GM23248 (cell line): ENCODE data around the gene PTGER3. TPM values are rescaled to one million over a fixed set of nuclear protein-coding genes. Genes with fewer than 3 reads are reported as not detected.

Source experiments
- DNase-seq: peaks from one replicate; pipeline ENCODE4 v3.0.0-alpha.2; 2015
- H2AFZ ChIP-seq: fragments of 200-600 bp; sonication (generic); 2 replicates; pipeline ENCODE4 v1.6.1; 2016; ENCODE audit warnings: antibody characterized with exemption
- H3F3A ChIP-seq: fragments of 200-600 bp; sonication (generic); 2 replicates; pipeline ENCODE4 v1.6.1; 2016; ENCODE audit warnings: mild to moderate bottlenecking, antibody characterized with exemption, mixed run types; ENCODE audit not compliant: insufficient read depth
- H3K27ac ChIP-seq: fragments of 200-600 bp; sonication (generic); 2 replicates; pipeline ENCODE4 v1.5.1; 2016; ENCODE audit warnings: mild to moderate bottlenecking
- H3K27me3 ChIP-seq: fragments of 200-600 bp; sonication (generic); replicated peaks from 2 replicates; pipeline ENCODE4 v1.6.1; 2016; ENCODE audit warnings: mild to moderate bottlenecking; ENCODE audit not compliant: insufficient read depth
- H3K36me3 ChIP-seq: fragments of 200-600 bp; sonication (generic); 2 replicates; pipeline ENCODE4 v1.6.1; 2016; ENCODE audit warnings: low read depth, mild to moderate bottlenecking
- H3K4me1 ChIP-seq: fragments of 200-600 bp; sonication (generic); 2 replicates; pipeline ENCODE4 v1.6.1; 2016; ENCODE audit warnings: mild to moderate bottlenecking; ENCODE audit not compliant: insufficient read depth
- H3K4me2 ChIP-seq: fragments of 200-600 bp; sonication (generic); one replicate; pipeline ENCODE4 v1.6.1; 2016; ENCODE audit warnings: mild to moderate bottlenecking; ENCODE audit not compliant: unreplicated experiment
- H3K4me3 ChIP-seq: fragments of 200-600 bp; sonication (generic); 2 replicates; pipeline ENCODE4 v1.5.1; 2016; ENCODE audit warnings: mild to moderate bottlenecking
- H3K79me2 ChIP-seq: fragments of 200-600 bp; sonication (generic); 2 replicates; pipeline ENCODE4 v1.6.1; 2016; ENCODE audit warnings: mild to moderate bottlenecking; ENCODE audit not compliant: insufficient read depth
- H3K9ac ChIP-seq: fragments of 200-600 bp; sonication (generic); 2 replicates; pipeline ENCODE4 v1.6.1; 2016; ENCODE audit warnings: mild to moderate bottlenecking
- H3K9me2 ChIP-seq: fragments of 200-600 bp; sonication (generic); 2 replicates; pipeline ENCODE4 v1.6.1; 2016; ENCODE audit warnings: mixed run types, mild to moderate bottlenecking, moderate library complexity; ENCODE audit not compliant: insufficient read depth
- H3K9me3 ChIP-seq: fragments of 200-600 bp; sonication (generic); one replicate; pipeline ENCODE4 v1.6.1; 2017; ENCODE audit warnings: low read depth
- H4K20me1 ChIP-seq: fragments of 200-600 bp; sonication (generic); 2 replicates; pipeline ENCODE4 v1.6.0; 2016; ENCODE audit not compliant: insufficient read depth
- EZH2 ChIP-seq: fragments of 200-600 bp; sonication (generic); IDR thresholded peaks from 2 replicates; pipeline ENCODE4 v1.6.1; 2018; ENCODE audit warnings: antibody characterized with exemption, mild to moderate bottlenecking; ENCODE audit not compliant: insufficient read depth, poor library complexity, severe bottlenecking
- EZH2phosphoT487 ChIP-seq: fragments of 200-600 bp; sonication (generic); IDR thresholded peaks from 2 replicates; pipeline ENCODE4 v1.6.1; 2018; ENCODE audit warnings: antibody characterized with exemption, moderate library complexity, mild to moderate bottlenecking, low read depth; ENCODE audit not compliant: insufficient read depth
- WGBS, 2 experiments: methylation state at CpG; one replicate each; pipeline ENCODE4 v1.1.6; 2015 to 2017; ENCODE audit warnings: low lambda C conversion rate in 2 of 2, low coverage in 1 of 2; ENCODE audit errors: missing lambda C conversion rate in 2 of 2; 5-methylcytosine and 5-hydroxymethylcytosine counted together
- in situ Hi-C: fragments of 300-500 bp; cut with MboI; formaldehyde crosslinking; loops from 2 replicates; pipeline ENCODE4 v1.15.0; 2020
- polyA plus RNA-seq: library from polyadenylated mRNA; unstranded; fragments of >200 nt; fragmentation: Nextera tagmentation; extraction: Ambion mirVana; gene quantifications from 2 replicates; pipeline ENCODE4 v1.2.1, GENCODE V29; 2016
- total RNA-seq: library from RNA; depleted of rRNA; stranded (reverse); fragments of >200 nt; shearing (Covaris generic); gene quantifications from 2 replicates; pipeline ENCODE4 v1.2.3, GENCODE V29; 2014

PTGER3 gene
- total and polyA plus RNA-seq, 2 experiments from 2014 or later = 0.31 to 0.97 TPM

DNA sequence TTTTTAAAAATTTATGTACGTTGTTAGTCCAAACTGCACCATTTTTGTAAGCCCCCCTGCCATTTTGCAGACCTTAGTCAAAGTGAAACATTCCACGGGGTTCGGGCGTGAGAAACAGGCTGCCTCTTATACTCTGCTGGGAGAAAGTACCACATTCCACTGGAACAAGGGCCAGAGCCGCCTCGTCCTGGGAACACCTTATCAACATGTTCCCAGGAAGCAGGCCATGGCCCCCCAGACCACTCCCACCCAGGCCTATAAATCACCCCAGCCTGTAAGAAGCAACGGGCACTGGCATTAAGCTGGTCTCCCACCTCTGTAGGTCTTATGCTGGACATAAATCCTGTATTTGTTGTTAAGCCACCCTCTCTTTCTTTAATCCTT, 34.1 kb upstream of the PTGER3 start:
- H3K4me1 ChIP-seq = peaks cover 29% of the 10 kb centered on the region
- H3K27ac ChIP-seq = peak overlapping the region; percentile 91; the same call in 1 of the 2 replicates
- peaks cover 22% of the 10 kb centered on the region for H3K36me3 ChIP-seq
- no peak for DNase-seq
- H3K79me2 ChIP-seq = peaks cover 46% of the 10 kb centered on the region
- H3K27me3 ChIP-seq = no peaks in the 10 kb centered on the region
- WGBS, 2 experiments = 56 to 68% methylated on average over 7 of the region's 7 CpGs
- H3K9me3 ChIP-seq = no peaks in the 10 kb centered on the region
- H3K4me3 ChIP-seq = peak overlapping the region; percentile 100
- TF ChIP-seq EZH2 (no peak), EZH2phosphoT487 (no peak)
- H4K20me1 ChIP-seq = peaks cover 14% of the 10 kb centered on the region; the same call in 1 of the 2 replicates
- in situ Hi-C loops = no loop called here
- peak overlapping the region; percentile 88 for H2AFZ ChIP-seq
- H3K4me2 ChIP-seq = peak overlapping the region; percentile 99
- peaks cover 9% of the 10 kb centered on the region; the same call in 1 of the 2 replicates for H3F3A ChIP-seq
- H3K9ac ChIP-seq = peak overlapping the region; percentile 97
- no peaks in the 10 kb centered on the region for H3K9me2 ChIP-seq

DNA sequence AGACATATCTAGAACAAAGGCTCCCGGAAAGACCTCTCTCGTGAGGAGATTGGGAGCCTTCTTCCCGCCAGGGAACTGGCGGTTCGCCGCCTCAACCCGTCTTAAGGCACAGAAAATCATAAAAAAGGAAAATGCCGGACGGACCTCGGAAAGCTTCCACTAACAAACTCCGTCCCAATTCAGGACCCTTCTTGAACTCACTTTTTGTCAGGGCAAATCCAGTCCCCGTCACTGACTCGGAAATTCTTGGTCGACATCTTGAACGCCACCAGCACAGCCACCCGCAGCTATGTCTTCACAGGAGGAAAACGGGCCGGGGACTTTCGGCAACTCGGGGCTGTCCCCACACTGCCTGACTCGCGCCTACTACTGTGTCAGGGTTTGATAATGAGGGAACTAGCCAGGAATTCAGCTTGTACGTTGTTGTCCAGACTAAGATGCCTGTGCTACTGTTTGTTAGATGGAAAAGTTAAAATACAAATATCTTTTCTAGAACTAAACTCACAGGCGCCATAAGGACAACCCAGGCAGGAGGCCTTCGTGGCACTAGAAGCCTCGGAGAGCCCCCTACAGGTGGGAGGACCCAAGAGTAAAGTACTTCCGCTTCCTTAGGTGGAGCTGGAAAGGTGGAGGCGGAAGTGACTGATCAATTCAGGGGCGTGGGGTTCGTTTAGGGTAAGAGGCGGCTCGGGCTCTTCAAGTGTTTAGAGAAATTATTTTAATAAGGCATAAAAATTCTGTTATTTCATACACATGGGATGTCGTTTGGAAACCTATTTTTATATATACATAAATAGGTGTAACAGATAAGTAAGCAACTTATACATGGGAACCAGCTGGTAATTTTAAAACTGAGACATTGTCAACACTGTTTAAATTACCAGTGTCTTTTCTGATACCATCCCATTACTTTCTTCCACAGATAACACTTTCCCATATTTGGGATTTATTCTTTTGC, 33.4 kb upstream of the PTGER3 start, which contains the start of gene ZRANB2:
Gene ZRANB2 (minus strand): TSS at position 297 of the 958 bp plus-strand sequence. CDS start 40 bp downstream, at position 257.
- H3K9ac ChIP-seq = peak within 1 kb of the TSS; percentile 97
- in situ Hi-C loops = no loop called here
- H3K9me2 ChIP-seq = no peaks in the 10 kb centered on the region
- H3K36me3 ChIP-seq = peaks cover 29% of the 10 kb centered on the region
- H3K4me2 ChIP-seq = peak within 1 kb of the TSS; percentile 99
- H4K20me1 ChIP-seq = peaks cover 16% of the 10 kb centered on the region
- TF ChIP-seq EZH2 (no peak), EZH2phosphoT487 (no peak)
- peak within 1 kb of the TSS; percentile 91 for H3K27ac ChIP-seq
- no peaks in the 10 kb centered on the region for H3K9me3 ChIP-seq
- H3F3A ChIP-seq = peaks cover 6% of the 10 kb centered on the region; the same call in 1 of the 2 replicates
- H3K27me3 ChIP-seq = no peaks in the 10 kb centered on the region
- peak; percentile 97 for DNase-seq
- 1 to 2% methylated on average over 33 of the region's 33 CpGs for WGBS, 2 experiments
- peaks cover 25% of the 10 kb centered on the region for H3K4me1 ChIP-seq
- peak within 1 kb of the TSS; percentile 88 for H2AFZ ChIP-seq
- H3K4me3 ChIP-seq = peak within 1 kb of the TSS; percentile 100
- peaks cover 53% of the 10 kb centered on the region for H3K79me2 ChIP-seq

DNA sequence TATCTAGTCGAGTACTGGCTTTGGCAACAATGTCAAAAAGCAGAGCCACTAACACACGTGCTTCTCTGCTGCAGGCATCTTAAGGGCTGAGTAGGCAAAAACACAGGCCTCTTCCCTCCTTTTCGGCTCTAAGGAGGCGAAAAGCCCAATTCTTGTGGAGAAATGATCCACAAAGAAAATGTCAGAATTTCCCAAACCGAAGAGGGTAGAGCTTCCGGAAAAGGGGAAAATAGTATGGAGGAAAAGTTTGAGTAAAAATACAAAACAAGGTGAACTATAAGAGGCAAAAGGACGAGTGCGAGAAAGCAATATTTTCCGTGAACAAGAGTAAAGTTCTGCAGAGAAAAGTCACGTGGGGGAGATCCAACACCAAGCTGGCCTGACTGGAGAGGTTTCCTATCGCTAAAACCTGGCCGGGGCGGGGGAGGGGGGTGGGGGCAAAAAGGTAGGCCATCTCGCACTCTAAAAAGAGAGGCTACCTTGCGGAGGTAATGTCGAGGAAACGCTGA, 32.7 kb upstream of the PTGER3 start:
- Histone ChIP-seq H3K9ac (peak overlapping the region; percentile 97), H3K4me1 (peaks cover 23% of the 10 kb centered on the region), H3K36me3 (peaks cover 36% of the 10 kb centered on the region), H4K20me1 (peaks cover 19% of the 10 kb centered on the region), H3K9me2 (no peaks in the 10 kb centered on the region), H3F3A (0 out of 2 replicates have a peak, but pooled peaks cover 5% of the 10 kb centered on the region), H3K27me3 (no peaks in the 10 kb centered on the region), H3K4me2 (peak overlapping the region; percentile 99), H3K79me2 (peaks cover 60% of the 10 kb centered on the region), H2AFZ (peak overlapping the region; percentile 88), H3K27ac (peak overlapping the region; percentile 91), H3K9me3 (no peaks in the 10 kb centered on the region), H3K4me3 (peak overlapping the region; percentile 100)
- TF ChIP-seq EZH2phosphoT487 (no peak), EZH2 (no peak)
- 0 to 1% methylated on average over 16 to 17 of the region's 17 CpGs for WGBS, 2 experiments
- peak; percentile 64 for DNase-seq
- in situ Hi-C loops = no loop called here

DNA sequence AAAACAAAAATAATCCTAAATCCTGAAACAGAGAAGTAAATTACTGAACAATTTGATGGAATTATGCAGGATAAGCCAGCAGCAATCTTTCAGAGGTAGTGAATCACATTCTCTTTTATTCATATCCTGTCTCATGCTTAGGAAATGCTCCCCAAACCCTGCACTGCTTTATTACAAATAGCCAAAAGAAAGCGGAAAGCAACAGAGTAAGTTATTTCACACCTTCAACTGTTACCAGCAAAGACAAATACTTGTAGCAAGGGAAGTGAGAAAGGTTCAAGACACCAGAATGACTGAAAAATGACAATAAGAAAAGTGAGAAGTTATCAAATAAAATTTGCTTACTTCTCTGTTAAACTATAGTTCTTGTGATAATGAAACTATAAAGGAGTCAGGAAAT, 27.1 kb upstream of the PTGER3 start:
- no peaks in the 10 kb centered on the region for H3K9me2 ChIP-seq
- 0 out of 2 replicates have a peak overlapping the region, but pooled peaks have one; percentile 3 for H3K9ac ChIP-seq
- peak overlapping the region; percentile 19; the same call in 1 of the 2 replicates for H3K4me3 ChIP-seq
- H3K27ac ChIP-seq = peak overlapping the region; percentile 13
- in situ Hi-C loops = no loop called here
- peaks cover 92% of the 10 kb centered on the region for H3K36me3 ChIP-seq
- H3K9me3 ChIP-seq = no peaks in the 10 kb centered on the region
- H3K4me2 ChIP-seq = peak overlapping the region; percentile 38
- no peak overlapping the region for H2AFZ ChIP-seq
- H4K20me1 ChIP-seq = peaks cover 18% of the 10 kb centered on the region
- TF ChIP-seq EZH2phosphoT487 (no peak), EZH2 (no peak)
- H3K4me1 ChIP-seq = peaks cover 31% of the 10 kb centered on the region
- DNase-seq = peak; percentile 41
- WGBS, 2 experiments = 65 to 73% methylated on average over 1 of the region's 1 CpG
- H3K79me2 ChIP-seq = peaks cover 91% of the 10 kb centered on the region
- H3K27me3 ChIP-seq = no peaks in the 10 kb centered on the region
- H3F3A ChIP-seq = 0 out of 2 replicates have a peak, but pooled peaks cover 14% of the 10 kb centered on the region
